Stimulated activated CD4-positive, alpha-beta T cell treated with anti-CD3 and anti-CD28 coated beads, Interleukin-1b, Interleukin-23, amount 100 ng/mL, for 48 hours (primary cell): ENCODE data around the gene NEURL4.

Source experiments
- DNase-seq: peaks from one replicate; pipeline ENCODE4 v3.0.0-alpha.2; 2020

Gene NEURL4

GRCh38 chr17:7295230-7296180 lies 33.6 kb downstream of the NEURL4 start:
- no peak for DNase-seq

DNA sequence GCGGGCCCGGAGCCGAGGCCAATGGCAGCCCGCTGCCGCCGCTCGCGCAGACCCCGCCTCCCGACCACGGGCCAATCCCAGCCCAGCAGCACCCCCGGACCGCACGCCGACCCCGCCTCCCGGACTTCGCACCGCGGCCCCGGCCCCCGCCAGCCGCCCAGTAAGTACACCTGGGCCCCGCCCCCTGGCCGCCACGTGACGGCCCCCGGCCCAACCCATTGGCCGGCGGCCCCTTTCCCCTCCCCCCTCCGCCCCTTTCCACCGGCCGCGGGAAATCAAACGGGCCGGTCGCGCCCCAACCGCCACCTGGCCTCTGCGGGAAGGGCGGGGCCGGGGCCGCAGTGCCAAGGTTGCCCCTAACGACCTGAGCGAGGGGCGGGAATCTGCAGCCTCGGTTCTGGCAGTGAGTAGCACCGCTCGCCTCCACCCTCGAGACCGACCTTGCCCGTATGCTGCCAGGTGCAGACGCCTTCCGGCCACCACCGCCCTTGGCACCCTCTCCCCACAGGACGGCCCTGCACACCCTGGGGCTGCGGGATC lies 34.5 kb downstream of the NEURL4 start, which contains the start of gene YBX2:
TSS of gene YBX2 (minus strand) at position 26 of the 540 bp plus-strand sequence. CDS start 139 bp downstream, outside the sequence.
- peak; percentile 86 for DNase-seq

DNA sequence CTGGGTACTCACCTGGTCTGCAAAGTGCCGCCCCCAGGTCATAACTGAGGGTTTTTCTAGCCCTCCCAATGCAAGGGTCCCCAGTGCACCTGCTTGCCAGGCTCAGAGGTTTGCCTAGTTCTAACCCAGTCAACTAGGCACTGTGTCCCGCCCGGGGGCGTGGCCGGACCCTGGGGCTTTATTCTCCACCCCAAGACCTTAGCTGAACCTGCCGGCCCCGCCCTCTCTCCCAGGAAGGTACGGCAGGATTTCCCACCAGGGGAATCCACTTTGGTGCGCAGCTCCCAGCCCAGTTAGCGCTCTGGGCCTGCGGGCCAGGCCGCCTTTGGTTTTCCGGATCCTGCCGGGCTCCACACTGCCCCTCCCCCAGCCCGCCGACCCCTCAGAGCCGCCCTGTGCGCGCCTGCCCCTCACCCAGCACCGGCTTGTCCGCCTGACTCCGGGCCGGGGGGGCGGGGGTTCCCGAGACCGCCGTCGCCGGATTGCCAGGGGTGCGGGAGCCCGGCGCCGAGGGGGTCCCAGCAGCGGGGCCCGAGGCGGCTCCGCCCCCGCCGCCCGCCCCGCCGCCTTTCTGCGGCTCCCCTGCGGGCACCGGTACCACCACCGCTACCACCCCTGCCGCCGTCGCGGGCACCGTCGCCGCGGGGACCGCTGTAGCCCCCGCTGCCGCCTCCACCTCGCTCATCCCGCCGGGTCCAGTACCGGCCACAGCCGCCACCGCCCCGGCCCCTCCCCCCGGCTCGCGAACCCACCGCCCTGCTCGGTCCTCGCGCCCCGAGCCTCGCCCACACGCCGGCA lies 35.1 kb downstream of the NEURL4 start:
- DNase-seq: no peak

- DNase-seq: no peak
Observed at GRCh38 chr17:7293159-7293558, 36.0 kb downstream of the NEURL4 start.

DNA sequence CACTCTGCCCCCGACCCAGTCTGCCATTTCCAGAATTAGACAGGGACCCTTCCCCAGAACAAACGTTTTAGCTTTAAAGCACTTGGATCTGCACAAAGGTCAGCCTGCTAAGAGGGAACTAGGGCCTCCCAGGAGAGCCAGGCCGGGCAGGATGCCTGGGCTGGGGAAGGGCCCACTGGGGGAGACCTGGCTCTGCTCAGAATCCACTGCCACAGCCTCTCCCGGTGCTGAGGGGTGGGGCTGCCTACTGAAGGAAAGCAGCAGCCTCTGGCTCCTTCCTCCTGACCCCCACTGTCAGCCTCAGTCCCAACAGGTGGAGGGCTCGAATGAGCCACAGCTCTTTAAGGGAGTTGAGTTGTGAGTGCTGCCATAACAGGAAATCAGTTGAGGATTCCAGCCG lies 36.4 kb downstream of the NEURL4 start:
- DNase-seq: no peak

DNA sequence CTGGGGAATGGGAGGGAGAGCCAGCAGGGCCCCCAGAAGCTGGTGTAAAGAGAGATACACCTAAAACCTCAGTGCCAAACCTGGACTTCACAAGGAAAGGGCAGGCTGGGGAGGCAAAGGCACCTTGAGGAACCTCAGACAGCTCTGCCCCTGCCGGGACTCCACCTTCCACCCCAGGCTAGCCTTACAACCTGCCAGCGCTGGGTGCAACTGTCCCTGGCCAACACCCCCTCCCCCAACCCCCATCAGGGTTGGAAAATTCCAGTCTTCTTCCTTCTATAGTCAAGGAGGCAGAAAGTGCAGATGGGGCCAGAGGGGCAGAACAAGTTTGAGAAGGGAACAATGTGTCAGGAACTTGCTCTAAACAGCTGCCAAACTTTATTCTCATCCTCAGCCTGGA lies 36.9 kb downstream of the NEURL4 start:
- DNase-seq: no peak

GRCh38 chr17:7290685-7291084 lies 38.5 kb downstream of the NEURL4 start:
- no peak for DNase-seq

- no peak for DNase-seq
Observed at GRCh38 chr17:7290166-7290565, 39.0 kb downstream of the NEURL4 start.

DNA sequence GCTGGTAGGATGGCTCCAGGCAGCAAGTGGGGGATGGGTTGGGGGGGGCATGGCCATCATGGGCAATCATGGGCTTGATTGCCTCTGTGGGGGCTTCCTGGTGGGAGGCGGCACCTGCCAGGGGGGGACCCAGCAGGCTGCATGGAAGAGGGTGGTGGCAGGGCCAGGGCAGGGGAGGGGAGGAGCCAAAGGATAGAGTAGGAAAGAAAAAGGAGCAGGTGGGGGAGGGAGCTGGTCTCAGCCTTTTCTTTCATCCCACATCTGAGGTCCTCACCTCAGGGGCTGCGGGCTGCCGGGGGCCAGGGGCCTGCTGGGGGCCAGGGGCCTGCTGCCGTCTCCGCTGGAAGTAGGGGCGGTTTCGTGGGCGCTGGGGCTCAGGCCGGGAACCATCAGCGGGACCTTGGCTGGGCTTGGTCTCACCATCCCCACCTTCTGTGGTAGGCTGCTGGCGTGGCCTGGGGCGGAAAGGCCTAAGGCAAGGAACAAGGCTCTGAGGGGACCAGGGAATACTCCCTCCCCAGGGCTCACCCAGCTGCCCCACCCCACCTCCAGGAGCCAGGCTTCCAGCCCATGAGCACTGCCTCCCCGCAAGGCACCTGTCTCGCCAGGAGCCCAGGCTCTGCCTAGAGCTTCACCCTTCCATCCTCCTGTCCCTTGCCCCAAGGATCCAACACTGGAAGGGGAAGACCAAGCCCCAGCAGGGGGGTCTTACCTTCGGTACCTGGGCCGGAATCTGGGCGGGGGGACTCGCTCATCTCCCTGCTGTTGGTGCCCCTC lies 39.7 kb downstream of the NEURL4 start:
- DNase-seq: no peak

- no peak for DNase-seq
Observed at GRCh38 chr17:7285679-7286078, 43.5 kb downstream of the NEURL4 start.

- DNase-seq: no peak
Observed at GRCh38 chr17:7284911-7285310, 44.2 kb downstream of the NEURL4 start.

- DNase-seq: no peak
Observed at GRCh38 chr17:7283471-7284216, 45.5 kb downstream of the NEURL4 start.

DNA sequence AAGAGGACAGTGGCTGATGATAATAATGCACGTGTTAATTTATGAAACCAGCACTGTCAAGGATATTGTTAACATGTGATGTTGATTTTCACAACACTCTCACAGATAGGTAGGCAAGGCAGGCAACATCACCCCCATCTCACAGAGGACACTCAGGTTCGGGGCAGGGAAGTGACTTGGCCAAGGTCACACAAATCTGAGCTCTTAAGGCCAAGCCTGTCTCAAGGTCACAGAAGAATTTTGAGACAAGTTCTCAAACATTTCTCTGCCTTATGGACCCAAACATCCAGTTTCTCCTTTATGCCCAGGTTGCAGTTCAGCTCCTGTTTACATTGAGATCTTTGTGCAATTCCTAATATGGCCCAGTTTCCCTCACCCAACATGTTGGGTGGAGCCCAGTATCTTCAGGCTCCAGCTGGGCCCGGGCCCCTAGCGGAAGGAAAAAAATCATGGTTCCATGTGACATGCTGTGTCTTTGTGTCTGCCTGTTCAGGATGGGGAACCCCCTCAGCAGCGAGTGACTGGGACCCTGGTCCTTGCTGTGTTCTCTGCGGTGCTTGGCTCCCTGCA lies 46.3 kb downstream of the NEURL4 start:
- DNase-seq: no peak

DNA sequence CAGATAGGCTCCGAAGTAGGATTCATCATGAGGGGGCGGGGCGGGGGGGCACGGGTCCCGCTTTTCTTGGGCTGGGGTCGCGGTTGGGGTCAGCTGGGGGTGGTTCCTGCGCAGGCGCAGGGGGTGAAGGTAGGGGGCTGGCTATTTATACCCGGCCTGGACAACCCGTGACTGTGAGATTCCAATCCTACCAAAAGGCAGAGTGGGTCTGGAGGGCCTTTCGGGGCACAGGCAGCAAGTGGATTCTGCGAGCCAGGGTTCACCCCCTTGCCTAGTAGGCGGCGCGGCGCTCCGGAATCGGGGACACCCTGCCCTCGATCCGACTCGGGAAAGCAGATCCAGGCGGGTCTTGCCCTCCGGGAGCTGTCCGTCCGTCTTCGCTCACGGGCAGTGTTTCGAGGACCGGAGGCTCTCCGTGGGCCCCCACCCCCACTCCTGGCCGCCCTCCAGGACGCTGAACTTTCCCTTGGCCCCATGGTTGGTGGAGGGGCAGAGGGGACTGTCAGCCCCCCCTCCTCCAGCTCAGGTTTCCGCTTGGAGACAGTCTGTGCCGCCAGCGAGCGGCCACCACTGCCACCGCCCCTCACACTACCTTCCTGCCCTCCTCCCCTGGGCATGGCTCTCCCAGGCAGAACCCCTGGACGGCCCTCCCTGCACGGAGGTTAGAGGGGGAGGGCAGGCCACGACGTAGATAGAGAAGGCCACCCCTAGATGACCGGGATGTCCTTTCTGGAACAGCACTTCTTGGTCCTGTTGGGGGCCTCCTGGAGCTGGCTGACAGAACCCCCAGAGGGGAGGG lies 47.0 kb downstream of the NEURL4 start:
- no peak for DNase-seq

- DNase-seq: peak; percentile 92
Observed at GRCh38 chr17:7281074-7281952, 47.8 kb downstream of the NEURL4 start, which contains the start of gene SLC2A4. Gene SLC2A4, plus strand, starts transcription at chr17:7281718. Its CDS starts 217 bp downstream, at chr17:7281935.

GRCh38 chr17:7280519-7281073 lies 48.5 kb downstream of the NEURL4 start:
- peak; percentile 87 for DNase-seq

GRCh38 chr17:7279448-7279847 lies 49.7 kb downstream of the NEURL4 start:
- no peak for DNase-seq

DNA sequence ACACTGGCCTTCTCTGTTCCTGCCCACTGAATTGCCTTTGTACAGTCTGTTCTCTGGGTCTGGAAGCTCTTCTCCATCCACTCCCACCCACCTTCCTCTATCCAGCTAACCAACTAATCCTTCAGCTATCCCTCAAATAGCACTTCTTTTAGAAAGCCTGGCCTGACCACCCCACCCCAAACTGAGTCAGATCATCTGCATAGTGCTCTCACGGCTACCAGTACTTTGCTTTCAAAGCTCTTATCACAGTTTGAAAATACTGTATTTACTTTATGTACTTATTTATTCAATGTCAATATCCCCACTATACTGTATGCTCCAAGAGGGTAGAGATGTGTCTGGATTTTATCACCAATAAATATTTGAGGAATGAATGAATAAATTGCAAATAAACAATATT lies 62.4 kb downstream of the NEURL4 start:
- no peak for DNase-seq
